ENCODE measurements around the gene ASXL1.

Gene ASXL1

DNA sequence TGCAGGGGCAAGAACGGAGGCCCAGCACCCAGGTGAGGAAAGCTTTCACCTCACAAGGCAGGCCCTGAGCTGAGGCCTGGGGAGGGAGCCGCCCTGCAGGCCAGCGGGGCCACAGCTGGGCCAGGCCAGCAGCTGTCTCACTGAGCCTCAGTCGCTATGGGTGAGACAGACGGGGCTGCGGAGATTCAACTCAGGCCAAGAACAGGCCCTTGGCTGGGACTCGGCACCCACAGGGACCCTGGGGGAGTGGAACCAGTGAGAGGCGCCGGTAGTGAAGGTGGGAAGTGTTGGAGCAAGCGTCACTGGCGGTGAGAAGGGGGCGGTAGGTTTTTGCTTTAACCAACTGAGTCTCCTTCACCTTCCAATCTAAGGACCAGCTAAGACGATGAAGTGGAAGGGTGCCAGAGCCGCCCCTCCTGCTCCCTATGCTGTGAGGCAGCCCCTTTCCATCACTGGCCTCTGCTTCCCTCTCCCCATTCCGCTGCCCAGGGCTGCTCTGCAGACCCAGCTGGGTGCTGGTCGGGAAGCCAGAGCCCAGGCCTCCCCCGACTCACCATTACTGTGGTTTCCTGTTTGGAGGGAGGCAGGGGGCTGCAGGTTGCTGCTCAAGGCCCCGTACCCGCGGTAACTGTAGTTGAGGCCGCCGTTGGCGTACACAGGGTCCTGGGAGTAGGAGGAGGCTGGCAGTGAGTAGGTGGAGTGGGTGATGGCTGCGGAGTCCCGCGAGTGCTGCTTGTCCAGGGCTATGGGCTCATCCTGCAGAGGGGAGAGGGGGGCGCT lies 93.7 kb downstream of the ASXL1 start:
- DNase-seq (ENCODE audit: low read depth in 2 of 3, low spot score in 1 of 3) = no peak

DNA sequence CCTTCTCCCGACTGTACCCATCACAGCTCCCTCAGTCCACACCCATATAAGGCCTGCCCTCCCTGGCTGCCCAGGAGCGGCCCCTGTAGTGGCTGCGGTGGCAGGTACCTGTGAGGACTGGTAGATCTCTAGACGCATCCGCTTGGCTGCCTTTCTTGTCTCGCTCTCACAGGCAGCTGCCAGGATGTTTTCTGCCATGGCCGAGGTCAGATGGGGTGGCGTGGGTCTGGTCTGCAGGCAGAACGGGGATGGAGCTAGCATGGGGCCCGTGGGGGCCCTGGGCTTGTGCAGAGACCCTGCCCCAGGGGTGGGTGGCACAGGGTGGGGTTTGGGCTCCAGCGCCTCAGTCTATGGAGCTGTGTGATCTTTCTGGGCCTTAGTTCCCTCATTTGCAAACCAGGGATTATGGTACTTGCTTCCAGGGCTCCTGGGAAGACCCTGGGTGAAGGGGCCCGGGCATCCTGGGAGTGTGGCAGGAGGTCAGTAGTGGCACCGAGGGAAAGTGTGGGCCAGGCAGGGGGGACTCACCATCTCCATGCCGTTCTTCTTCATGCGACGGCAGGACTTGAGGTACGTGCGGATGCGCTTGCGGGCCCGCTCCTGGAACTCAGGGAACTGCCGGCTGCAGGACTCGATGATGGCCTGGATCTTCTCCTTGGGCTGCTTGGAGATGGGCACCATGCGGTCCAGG lies 94.8 kb downstream of the ASXL1 start:
- no peak for DNase-seq (ENCODE audit: low read depth in 2 of 3, low spot score in 1 of 3)

DNA sequence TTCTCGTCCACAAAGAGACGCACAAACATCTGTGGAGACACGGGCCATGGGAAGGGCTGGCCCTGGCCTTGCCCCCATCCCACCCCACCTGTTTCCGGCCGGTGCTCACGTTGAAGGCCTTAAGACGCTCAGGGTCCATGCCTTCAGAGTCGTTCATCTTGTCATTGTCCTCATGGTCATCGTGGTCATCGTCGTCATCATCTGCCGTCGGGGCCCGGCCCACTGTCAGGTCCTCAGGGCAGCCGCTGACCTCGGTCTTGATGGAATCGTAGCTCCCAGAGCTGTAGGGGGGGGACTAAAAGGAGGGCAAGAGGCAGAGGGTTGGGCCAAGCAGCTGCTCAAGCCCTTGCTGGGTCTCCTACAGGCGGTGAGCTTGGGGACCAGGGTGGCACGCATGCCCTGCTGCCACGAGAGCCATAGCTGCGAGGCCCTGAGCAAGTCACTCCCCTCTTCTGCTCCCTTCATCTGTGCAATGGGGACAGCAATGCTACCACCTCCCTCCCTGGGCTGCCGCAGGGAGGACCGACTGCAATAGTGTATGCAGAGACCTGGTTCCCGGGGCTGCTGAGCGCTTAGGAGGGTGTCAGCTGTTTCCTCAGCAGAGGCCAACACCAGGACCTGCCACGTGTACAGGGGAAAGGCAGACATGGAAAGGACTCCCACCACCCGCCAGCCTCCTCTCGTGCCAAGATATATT lies 95.5 kb downstream of the ASXL1 start:
- DNase-seq (ENCODE audit: low read depth in 2 of 3, low spot score in 1 of 3) = no peak

DNA sequence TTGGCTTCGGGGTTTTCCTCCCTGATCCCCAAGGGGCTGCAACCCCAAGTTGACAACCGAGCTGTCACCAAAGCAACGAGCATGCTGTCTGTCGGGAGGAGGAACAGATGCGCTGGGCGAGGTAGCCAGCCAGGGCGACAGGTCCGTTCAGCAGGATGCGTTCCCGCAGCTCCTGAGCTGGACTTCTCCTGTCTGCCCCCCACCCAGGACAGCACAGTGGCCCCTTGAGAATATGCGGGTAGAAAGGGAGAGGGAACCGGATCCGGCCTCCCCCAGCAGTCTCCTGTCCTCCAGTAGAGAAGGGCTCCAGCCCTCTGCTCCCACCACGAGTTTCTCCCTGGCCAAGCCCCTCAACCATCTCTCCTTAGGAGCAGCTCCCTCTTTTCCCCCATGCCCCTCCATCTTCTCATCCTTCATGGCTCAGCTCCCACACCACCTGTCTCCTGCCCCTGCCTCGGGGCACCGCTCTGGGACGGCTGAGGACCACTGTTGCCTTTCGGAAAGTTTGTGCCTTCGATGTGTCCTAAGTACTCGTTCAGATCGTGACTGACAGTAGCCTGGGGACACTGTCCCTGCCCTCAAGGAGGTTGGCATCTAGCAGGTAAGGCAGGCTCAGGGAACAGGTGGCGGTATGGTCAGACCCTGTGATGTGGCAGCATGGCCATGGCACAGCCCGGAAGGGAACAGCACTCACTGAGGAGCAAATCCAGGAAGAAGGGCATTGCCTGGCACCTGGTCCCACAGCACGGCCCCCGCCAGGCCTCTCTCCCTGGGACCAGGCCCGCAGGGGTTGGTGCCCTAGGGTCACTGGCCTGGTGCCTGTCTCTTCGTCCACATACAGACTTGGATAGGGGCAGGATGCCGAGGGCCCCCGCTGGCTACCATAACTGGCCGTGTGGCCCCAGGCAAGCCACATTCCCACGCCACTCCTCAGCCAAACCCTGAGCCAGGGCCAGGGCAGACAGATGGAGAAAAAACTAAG lies 96.3 kb downstream of the ASXL1 start:
- no peak for DNase-seq (ENCODE audit: low read depth in 2 of 3, low spot score in 1 of 3)

DNA sequence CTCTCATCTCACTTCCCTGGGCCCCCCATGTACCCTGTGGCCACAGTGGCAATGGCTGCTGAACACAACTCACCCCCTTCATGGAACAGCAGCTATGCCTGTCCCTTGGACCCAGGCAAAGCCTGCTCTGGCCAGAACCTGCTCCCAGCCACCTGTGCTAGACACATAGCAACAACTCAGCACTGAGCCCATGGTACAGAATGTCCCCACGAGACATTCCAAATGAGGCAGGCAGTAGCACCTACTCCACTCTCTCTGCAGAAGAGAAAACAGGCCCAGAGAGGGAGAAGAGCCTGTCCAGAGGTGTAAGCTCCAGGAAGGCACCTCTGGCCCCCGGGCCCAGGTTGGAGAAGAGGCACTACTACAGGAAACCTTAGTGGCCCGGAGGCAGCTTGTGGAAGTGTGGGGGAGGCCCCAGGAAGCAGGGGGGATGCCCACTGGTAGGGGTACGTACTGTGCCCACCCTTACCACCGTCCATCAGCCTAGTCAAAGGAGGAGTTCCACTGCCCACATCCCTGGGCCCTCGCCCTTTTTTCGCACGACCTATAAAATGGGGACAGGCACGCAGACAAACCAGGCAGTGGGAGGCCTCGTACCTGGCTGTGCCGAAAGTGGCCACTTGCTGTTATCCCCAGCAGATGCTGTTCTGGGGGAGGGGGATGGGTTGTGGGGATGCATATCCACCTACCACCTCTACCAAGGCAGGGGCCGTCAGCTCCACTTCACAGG lies 97.2 kb downstream of the ASXL1 start:
- DNase-seq (ENCODE audit: low read depth in 2 of 3, low spot score in 1 of 3) = no peak

DNA sequence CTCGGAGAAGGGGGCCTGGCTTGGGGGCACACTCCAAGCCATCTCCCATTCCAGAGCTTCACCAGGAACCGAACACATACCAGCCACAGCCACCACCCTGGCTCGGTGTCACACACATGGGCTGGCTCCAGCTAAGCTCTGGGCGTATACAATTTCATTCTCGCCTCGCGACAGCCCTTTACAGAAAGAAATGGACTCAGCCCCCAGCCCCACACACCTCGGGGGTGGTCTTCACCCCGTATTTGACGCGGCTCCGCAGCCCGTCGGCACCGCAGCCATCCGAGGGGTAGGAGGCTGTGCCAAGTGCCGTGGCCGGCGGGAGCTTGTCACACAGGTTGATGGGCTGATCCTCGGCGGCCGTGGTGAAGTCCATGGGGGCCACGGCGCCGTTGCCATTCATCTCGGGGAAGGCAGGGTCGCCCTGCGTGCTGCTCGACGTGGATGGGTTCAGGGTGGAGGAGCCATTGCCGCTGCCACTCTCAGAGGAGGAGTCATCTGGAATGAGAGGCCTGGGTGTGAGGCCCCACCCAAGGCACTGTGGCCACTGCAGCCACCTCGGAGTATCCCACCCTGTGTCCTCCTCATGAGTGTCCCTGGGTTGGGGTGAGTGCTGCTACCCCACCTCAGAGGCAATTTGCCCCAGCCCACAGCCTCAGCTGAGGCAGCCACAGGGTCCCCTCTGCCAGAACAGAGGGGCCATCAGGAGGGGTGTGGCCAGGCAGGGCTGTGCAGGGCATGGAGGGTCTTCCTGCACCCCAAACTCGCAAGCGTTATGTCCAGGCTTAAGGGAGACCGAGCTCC lies 98.0 kb downstream of the ASXL1 start:
- no peak for DNase-seq (ENCODE audit: low read depth in 2 of 3, low spot score in 1 of 3)

DNA sequence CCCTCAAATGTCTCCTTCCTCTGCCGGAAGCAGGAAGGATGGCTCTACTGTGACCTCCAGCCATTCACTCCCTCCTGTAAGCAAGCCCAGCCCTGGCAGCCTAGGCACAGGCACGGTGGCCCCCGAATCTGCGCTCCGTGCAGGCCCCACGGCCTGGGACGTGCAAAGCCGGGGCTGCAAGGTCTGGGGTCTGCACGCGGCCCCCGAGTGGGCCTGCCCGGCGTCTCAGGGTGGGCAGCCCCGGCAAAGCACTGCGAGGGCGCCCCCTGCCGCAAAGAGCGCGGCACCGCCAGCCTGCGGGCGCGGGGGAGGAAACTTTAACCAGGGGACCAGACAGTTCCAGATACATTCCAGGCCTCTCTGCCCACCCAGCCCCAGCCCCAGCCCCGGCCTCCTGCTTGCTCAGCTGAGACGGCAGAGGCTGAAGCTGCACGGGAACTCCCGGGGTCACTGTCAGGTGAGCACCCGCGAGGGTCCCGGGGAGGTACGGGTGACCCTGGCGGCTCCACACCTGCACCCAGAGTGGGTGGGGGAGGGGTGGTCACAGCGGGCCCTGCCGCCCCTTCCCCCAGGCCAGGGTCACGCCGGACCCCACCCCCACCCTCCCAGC lies 98.8 kb downstream of the ASXL1 start:
- no peak for DNase-seq (ENCODE audit: low read depth in 2 of 3, low spot score in 1 of 3)

DNA sequence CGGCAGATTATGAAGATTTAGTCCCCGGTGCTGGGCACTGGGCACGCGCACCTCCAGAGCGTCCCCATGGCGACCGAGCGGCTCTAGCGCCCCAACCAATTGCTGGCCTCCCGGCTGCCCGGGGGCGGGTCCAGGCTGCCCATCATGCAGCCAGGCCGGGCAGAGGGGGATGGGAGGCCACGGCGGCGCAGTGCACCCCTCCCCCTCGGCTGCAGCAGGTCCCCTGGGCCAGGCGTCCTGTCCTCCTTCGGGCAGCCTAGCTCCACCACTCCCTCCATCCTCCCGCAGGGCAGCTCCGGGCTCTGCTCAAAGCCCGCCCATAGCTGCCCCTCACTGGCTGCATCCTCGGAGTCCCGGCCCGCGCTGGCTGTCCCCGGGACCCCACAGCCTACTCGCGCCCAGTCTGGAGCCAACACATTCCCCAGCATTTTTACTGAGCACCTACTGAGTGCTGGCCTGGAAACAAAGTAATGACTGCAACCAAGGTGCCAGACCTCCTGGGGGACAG lies 99.4 kb downstream of the ASXL1 start:
- DNase-seq (ENCODE audit: low read depth in 2 of 3, low spot score in 1 of 3) = no peak

DNA sequence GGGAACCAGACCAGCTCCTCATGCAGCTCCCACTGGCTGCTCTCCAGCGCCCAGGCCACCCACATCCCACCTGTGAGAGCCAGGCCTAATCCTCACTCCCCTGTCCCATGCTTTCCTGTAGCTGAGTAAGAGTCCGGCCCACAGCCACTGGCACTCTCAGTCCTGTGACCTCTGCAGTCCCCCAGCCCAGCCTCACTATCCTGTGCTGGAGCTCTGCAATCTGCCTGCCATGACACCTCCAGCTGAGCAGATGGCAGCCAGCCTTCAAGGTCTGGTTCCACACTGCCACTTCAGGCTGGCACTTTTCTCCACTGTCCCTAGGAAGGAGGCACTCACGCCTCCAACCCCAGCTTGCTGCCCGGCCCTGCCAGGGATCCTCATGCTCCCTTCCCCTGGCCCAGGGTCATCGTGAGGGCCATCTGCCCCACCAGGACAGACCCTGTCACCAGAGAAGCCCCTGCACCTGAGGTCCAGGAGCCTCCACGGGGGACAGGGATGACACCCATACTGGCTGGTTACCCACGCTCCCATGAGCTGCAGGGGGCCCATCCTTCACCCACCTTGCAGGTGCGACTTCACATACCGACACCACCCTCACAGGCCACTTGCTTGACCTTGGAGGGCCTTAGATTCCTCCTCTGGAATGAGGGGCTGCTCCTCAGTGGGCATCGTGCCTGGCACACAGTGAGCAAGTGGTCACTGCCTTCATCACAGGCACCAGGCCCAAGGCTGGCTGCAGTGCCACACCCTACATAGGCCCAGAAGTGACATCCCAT lies 100.1 kb downstream of the ASXL1 start:
- no peak for DNase-seq (ENCODE audit: low read depth in 2 of 3, low spot score in 1 of 3)

DNA sequence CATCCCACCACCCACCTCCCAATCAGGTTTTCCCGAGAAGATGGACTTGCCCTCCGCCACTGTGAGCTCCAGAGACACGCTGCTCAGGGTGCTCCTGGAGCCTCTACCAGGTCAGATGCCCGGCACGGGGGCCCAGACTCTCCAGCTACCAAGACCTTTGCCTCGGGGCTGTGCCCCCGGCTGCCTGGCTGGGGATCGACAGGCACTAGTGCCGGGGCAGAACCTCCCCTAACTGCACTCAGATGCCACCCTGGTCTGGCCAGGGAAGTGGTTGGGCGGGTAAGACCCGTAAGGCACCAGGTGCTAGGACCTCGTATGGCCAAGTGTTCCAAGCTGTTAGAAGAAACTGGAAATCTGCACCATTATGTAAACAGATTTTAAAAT lies 100.7 kb downstream of the ASXL1 start:
- DNase-seq (ENCODE audit: low read depth in 2 of 3, low spot score in 1 of 3) = no peak

DNA sequence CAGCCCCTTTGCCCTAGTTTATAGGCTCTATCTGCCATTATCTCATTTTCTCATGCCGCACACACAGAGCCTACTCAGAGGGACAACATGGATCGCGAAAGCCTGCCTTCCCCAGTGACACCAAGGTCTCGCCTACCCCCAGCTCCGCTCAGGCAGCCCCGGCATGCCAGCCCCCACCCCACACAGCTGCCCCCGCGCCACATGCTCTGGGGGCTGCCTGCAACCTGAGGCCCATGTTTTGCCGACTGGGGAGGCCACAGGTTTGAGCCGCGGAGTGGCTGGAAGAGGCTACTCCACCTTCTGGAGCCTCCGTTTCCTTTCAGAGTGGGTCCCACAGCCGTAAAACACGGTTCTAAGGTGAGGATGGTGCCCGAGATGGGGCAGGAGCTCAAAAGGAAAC lies 102.1 kb downstream of the ASXL1 start:
- DNase-seq (ENCODE audit: low read depth in 2 of 3, low spot score in 1 of 3) = no peak

DNA sequence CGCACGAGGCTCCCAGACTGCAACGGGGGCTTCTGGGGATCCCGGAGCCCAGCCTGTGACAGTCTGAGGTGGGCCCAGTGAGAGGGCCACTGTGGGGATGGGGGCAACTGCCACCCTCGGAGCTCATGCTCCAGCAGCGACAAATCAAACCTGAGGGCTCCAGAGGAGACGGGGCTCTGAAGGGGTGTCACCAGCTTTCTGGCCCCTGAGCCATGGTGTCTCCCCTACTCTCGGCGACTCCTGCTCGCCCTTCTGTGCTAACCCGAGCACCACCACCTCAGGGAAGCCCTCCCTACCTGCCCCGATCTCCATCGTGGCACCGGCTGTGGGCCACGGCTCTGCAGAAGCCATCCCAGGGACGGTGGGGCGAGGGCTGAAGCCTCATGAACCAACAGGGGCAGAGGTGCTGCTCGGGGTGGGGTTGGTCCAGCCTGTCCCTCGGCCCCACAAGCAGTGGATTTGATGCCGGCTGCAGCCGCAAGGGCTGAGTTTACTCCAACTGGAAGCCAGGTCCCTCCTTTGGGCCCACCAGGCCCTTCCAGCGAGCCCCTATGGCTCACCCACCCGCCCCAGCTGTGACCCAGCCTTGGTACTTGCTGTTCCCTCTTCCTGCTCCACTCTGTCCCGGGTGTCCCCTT lies 102.7 kb downstream of the ASXL1 start:
- DNase-seq (ENCODE audit: low read depth in 2 of 3, low spot score in 1 of 3) = no peak

DNA sequence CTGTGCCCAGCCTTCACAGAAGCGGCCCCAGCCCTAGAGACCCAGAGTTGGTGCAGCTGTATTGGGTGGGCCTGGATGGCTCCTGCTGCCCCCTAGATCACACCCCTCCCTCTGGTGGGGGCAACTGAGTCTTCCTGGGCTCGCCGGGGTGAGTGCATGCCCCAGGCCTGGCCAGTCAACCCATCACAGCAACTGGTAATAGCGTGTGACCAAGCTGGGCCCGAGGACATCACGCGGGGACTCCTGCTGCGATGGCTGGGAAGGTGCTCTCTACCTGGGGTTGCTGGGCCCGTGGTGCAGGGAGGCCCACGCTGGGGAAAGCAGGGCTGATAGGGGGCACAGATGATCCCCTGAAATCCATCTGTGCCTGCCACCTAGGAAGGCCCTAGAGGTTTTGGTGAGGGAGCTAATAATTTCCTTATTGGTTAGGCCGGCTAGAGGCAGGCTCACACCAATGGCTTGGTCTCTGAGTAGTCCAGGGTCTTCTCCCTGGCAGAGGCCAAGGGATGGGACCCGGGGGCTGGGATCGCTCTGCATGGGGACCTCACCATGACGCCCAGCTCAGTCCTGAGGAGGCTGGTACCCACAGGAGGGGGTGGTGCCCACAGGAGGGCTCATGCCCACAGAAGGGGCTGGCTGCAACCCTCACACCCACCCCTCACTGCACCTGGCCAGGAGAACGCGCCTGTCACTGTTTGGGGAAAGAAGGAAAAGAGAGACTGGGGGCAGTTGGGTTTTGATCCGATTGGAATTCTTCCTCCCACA lies 103.9 kb downstream of the ASXL1 start:
- no peak for DNase-seq (ENCODE audit: low read depth in 2 of 3, low spot score in 1 of 3)

DNA sequence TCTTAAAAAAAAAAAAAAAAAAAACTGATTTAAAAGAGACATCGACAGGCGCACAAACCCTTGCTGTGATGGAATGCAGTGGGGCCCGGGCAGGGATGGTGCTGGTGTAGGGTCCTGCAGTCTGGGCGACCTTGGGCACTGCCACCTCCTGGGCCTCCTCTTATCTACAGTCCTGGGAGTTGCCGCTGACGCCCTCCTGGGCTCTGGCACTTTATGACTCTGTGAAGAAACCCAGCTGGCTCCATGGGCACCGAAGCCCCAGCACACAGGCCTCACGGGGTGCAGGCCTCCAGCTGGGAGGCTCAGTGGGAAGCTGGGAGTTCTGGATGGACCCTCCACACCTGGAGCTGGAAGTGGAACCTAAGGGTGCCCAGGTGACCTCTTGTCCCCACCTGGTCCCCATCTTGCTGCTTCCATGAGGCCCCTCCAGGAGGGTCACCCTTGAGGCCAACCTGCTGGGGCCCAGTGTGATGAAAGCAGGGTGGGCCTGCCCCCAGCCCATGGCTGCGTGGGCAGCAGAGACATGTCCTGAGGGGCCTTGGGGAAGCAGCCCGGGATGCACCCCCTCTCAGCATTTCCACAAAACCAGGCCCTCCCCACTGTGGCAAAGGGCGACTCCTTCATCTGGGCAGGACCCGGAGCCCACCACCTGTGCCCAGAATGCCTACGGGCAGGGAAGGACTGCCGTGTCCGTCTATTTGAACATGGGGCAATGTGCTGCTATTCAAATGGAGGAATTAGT lies 104.9 kb downstream of the ASXL1 start:
- no peak for DNase-seq (ENCODE audit: low read depth in 2 of 3, low spot score in 1 of 3)

DNA sequence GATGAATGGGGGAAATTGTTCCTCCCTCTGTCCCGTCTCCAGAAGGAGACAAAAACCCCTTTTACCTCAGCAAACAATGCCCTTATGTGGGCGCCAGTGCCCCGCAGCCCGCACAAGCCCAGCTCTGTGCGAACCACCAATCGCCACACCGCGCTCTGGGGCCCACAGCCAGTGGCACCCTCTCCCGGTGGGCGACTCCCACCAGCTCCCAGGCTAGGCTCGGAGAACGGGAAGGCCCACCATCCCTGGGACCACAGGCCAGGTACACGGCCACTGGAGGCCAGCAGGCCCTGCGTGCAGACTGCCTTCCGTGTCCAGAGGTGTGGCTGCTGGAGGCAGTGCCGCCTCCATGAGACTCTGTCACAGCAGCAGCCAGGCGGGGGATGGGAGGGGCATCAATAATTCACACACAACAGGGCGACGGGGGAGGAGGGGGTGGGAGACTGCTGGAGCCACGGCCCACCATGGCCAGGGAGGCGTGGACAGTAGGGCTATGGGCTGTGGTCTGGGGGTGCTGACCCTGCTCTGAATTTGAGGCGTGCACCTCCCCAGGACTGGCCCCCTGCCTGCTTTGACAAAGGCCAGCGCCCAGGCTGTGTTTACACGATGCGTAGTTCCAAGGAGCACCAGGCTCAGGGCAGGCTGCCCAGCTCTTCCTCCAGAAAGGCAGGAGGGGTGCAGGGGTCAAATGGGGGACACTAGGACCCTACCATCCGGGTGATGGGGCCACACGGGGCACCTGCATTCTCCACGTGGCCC lies 105.7 kb downstream of the ASXL1 start:
- no peak for DNase-seq (ENCODE audit: low read depth in 2 of 3, low spot score in 1 of 3)

Data from stimulated activated CD4-positive, alpha-beta T cell treated with anti-CD3 and anti-CD28 coated beads, Interleukin-12 subunit alpha, Interleukin-12 subunit beta, amount 100 ng/mL, for 48 hours (primary cell).